Kidney capillary endothelial cell (primary cell): ENCODE data around the gene PLD5.
"Not testable (repeated sequence)": the region's sequence is repeated elsewhere in the genome, so short reads cannot be mapped to it uniquely, and the experiment has no call there.

Source experiments
- DNase-seq: peaks from one replicate; pipeline ENCODE4 v3.0.0-alpha.2; 2018; ENCODE audit warnings: low spot score

Gene PLD5

DNA sequence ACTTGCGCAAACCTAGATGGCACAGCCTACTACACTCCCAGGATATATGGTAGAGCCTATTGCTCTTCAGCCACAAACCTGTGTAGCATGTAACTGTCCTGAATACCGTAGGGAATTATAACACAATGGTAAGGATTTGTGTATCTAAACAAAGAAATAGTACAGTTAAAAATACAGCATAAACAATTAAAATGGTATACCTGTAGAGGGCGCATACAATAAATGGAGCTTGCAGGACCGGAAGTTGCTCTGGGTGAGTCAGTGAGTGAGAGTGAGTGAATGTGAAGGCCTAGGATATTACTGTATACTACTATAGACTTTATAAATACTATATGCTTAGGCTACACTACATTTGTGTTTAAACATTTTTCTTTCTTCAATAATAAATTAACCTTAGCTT, 99.3 kb downstream of the PLD5 start:
- DNase-seq: no peak

DNA sequence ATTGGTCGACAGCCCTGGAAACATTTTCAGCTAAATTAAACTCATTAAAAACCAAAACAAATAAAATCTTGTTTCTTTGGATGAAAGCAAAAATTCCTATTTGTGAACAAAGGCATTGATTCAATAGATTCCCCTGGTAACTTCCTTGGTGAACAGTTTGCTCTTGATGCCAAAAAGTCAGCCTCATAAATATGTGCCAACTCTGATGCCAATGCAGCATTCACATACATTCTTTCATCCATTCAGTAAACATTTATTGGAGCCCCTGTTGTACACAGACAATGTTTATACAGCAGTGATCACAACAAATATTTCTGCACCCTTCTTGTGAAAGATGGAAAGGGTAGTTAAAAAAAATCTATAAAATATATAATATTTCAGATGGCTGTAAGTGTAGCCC, 107.8 kb downstream of the PLD5 start:
- DNase-seq: no peak

DNA sequence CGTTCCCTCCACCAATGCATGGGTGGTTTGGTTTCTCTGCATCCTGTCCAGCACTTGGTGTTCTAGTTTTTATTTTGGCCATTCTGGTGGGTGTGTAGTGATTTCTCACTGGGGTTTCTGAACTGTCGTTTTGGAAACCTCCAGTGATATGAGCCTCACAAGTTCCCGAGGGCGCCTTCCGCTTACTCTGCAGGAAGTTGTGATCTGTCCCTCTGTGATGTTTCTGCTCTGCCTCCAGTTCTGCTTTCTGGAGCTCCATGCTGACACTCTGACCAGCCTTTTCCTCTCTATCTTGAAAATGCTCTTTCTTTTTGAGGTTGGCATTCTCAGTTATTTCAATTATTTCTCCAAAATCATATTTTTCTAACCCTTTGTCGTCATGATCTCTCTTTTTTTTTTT, 111.6 kb downstream of the PLD5 start:
- DNase-seq: no peak

DNA sequence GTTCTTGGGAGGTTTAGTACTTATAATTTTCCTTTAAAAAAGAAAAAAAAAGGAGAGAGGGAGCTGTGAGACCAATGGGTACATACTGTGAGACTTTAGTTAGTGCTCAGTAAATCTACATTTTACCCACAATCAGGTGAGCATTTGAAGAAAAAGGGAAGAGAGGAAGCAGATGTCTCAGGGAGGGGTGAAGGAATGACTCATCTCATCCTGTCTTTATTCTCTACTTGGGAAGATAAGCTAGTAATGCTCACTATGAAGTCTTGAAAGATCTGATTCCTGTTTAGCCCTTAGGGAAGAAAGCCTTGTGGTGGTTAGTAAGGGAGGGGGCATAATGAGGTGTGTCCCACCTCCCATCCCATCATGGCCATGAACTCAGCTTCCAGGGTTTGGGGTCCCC, 112.6 kb downstream of the PLD5 start:
- DNase-seq: no peak

DNA sequence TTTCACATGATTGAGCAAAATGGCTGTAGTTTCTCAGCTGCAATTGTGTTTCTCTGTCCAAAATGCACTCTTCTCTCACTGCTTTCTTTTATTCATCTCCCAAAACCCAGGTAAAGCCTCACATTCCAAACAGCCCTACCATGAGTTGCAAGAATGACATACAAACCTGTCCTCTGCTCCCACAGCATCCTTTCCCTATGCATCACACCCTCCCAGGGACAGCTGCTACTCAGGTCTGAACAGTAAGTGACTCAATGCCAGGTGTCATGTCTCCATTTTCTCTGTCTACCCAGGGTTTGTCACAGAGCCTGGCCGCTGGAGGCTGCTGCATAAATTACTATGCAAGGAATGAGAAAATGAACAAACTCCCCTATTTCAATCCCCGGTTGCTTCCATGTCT, 118.5 kb downstream of the PLD5 start:
- no peak for DNase-seq

DNA sequence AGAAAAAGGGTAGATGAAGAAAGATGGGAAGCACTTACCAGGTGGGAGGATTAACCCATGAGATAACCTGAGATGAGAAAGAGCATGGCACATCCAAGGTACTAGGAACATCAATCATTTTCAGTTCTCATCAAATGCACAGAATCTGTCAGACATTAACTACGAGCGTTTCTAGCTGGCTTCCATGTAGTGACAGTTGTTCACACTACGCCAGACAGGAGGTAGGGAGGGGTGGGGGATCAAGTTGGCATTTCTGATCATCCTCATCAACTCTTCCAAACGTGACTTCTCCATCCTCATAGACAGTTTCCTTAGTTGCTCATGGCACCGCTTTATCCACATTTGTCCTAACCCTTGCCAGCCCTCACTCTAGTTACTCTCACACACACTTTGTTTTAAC, 120.2 kb downstream of the PLD5 start:
- no peak for DNase-seq

DNA sequence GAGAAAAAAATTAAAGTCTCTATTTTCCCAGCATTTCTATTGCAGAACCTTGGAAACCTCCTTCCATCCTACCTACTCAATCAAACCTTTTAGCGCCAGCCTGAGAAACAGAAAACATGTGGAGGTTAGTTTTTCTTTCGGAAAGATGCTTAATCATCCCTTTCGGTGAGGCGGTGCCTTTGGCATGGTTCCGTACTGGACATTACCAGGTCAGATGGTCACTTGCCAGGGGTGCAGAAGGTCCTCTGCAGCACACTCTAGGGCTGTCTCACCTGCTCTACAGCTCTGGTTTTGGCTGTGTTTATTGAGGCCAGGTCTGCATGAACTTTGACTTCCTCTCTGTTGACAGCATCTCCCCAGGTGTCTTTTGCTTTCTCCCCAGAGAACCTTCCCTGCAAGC, 121.5 kb downstream of the PLD5 start:
- DNase-seq: no peak

DNA sequence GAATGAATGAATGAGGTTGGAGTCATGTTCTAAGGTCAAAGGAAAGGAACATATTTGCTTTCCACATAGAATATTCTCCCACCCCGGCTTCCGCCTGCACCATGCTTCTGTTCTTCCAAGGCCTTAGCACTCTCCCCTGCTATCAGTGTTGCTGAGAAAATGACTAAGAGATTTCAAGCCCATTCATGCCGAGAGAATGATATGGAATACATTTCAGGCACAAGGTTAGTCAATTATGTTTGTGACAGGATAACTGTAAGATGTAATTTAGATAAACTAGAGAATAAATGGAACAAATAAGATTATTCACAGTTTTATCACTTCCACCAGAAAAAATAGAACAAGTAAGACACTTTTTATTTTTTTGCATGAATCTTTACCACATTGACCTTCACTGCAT, 122.6 kb downstream of the PLD5 start:
- no peak for DNase-seq

DNA sequence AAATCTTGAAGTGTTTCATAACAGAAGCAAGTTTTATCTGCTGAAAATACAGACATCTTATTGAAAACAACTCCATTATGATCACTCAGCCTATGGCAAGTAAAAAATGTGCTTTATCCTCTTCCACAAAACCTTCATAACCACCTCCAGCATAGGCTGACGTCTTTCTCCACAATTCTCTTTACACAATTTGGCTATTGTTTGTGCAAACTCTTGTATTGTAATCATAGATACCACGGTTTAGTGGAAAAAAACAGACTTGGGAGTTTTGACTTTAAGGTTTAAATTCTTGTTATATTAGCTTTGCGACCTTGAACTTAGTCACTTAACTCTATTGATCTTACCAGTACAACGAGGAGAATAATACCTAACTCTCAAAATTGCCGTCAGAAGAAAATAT, 126.1 kb downstream of the PLD5 start:
- no peak for DNase-seq

DNA sequence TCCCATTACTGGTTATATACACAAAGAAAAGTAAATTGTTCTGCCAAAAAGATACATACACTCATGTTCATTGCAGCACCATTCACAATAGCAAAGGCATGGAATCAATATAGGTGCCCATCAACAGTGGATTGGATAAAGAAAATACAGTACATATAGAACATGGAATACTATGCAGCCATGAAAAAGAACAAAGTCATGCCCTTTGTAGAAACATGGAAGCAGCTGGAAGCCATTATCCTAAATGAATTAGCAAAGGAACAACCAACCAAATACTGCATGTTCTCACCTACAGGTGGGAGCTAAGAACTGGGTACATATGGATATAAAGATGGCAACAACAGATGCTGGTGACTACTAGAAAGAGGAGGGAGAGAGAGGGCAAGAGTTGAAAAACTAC, 132.6 kb downstream of the PLD5 start:
- DNase-seq: no peak

DNA sequence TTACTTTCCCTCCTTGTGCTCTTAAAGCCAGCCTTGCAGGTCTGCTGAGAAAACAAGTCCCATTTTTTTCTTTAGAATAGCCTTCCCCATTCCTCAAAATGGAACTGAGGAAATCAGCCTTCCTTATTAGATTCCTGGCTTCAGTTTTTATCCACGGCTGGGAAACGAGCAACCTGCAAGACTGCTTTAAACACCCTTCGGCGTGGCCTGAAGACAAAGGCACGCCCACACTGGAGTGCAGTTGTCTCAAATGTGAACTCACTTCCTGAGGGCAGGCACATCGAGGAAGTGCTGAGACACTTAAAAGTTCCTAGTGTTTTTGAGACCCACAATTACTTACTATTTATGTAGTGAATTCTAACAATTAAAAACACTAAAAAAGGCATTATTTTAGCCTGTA, 148.4 kb downstream of the PLD5 start:
- DNase-seq: not testable (repeated sequence)

DNA sequence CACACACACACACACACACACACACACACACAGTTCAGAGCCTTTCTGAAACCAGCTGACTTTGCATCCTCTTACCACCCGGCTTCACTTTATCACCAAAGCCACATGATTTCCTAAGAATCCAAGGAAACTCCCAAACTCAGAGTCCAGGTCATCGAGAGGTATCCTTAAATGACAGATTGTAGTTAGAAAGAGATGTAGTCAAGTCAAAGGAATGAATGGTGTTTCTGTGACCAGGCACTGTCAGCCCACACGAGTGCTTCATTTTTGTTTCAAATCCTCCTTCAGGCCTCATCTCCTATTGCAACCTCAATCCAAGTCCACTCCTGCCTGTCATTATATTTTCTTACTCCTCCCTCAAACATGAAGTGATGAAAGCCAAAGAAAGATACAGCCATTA, 174.1 kb downstream of the PLD5 start:
- not testable (repeated sequence) for DNase-seq

DNA sequence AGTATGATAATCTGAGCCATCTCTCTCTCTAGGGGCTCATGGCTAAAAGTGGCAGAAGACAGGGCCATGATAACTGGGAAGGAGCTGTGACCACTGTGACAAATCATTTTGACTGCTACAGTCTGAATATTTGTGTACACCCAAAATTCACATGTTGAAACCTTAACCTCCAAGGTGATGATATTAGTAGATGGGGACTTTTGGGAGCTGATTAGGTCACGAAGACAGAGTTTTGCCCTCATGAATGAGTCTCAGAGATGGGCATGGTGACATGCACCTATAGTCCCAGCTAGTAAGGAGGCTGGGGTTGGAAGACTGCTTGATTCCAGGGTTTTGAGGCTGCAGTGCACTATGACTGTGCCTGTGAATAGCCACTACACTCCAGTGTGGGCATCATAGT, 174.9 kb downstream of the PLD5 start:
- no peak for DNase-seq

DNA sequence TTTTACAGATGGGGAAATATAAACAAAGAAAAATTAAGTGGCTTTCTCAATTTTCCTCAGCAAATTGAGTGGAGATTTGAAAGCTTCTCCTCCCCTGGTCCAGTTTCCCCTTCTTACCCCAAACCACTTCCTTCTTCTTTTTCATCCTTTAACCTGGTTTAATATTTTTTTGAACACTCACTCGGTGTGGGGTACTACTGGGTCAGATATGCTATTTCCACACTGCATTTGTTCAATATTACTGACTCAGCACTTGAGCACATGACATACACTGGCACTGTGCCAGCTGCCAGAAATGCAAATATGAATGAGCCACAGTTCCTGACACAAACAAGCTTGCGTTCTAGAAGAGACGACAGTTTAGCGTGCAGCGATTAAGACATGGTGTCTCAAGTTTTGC, 193.6 kb downstream of the PLD5 start:
- not testable (repeated sequence) for DNase-seq

DNA sequence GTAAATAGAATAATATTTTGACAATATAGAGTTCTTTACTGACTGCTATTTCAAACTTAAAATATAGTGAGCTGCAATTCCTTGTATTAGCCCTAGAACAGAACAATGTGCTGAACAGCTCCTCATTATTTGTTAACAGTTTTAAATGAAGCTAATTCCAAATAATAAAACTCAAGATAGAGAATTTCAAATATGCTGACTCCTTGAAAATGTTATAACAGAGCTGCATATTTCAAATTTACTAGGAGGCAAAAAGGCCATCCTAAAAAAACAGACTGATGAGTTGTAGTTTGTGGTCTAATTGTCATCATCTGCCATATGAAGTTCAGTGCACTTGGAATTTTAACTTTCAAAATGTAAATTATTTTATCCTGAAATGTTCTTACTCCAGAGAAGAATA, 197.1 kb downstream of the PLD5 start:
- not testable (repeated sequence) for DNase-seq

DNA sequence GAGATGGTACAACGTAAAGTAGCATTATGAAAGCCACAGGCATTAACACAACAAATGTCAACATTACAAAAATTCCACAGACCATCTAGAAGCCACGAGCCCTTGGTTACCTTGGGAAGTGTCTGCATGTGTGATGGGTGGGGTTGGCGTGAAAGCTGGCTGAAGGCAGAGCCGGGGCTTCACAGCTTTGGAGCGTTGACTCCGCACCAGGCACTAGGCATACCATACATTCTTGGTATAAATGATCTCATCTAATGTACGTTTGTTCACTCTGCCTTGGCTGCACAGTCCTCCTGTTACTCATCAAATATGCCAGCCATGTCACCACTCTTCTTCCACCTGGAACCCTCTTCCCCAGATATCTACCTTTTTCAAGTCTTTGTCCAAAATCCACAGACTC, 202.5 kb downstream of the PLD5 start:
- DNase-seq: not testable (repeated sequence)

DNA sequence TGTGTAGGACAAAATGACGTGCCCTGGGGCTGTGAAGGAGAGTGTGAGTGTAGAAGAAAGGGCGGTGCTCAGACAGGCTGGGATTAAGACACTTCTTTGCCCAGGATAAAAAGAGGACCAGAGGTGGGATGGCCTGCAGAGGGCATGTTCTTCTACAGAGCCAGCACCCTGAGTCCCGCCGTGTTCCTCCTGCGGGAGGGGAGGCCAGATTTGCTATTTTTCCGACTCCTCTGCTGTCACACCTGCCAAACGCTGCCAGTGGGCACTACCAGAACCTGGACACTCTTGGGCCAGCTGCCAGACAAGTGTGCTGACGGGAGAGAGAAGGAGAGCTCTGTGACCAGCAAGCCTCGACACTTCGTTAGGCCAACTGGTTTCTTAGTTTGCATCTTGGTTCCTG, 206.4 kb downstream of the PLD5 start:
- no peak for DNase-seq

DNA sequence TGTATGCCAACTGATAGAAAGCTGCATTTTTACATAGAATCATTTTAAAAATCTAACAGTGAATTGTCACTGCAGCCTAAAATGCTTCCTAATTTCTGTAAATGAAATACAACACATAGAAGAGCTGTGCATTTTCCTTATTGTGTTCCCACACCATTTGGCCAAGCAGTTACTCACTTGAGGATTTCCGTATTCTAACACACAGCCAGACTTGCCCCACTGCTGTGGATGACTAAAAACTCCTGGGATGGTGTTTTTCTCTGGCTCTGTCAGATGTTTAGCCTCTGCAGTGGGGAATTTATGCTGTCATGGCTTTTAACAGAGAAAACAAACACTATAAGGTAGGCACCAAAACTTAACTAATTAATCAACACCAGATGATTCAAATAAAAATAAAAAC, 209.6 kb downstream of the PLD5 start:
- not testable (repeated sequence) for DNase-seq

DNA sequence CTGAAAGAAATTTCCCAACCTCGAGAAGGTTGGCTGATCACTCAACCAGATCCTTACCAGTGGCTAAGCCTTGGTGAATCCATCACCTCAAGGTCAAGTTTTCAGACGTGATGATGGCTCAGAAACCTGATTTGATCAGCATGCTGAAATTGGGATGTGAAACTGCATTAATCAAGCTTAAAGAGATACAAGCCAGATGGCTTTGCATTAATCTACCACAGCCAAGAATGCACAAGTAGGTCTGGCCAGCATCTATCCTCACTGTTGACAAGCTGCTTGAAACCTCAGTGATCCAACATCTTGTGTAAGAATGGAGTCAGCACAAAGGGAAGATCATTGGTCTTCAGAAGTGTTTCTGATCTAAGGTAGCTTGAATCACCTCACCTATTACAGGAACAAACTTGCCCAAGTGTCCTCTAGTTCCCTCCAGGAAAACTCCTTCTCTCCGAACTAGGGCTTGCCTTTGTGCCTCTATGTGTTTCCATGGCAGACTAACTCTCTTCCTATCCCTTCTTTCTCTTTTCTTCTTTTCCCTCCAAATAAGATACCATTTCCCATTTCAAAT, 210.3 kb downstream of the PLD5 start:
- DNase-seq: not testable (repeated sequence)

DNA sequence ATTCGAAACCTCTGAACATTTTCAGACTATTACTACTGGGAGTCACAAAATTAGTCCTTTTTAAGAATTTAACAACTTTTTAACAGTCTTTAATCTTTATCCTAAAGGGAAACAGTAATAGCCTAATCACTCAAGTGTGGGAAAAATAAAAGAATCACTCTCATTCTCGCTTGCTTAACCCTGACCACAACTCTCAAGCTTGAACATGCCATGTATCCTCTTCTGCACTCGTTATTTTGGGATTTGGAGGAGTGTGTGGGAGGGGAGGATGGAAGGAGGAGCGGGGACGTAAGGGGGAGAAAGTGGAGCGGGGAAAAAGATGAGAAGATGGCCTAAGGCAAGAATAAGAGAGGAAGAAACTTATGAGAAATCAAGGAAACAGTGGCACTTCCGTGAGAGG, 215.8 kb downstream of the PLD5 start:
- DNase-seq: not testable (repeated sequence)

DNA sequence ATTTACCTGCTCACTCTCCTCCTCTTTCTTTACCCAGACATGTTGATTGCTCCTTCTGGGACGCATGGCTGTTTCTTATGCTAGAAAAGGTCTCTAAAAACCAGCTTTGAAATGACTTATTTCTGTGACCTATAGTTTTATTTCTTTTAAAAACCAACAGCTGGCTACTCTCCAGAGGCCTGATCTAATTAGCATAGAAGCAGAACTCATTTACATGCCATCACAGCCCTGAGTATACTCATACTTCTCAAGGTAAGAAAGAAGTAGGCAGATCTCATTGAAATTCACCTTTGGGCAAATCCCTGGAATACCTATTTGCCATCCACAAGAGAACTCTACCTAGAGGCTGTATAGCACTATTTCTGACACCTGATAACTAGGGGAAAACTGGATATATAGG, 230.7 kb downstream of the PLD5 start:
- DNase-seq: not testable (repeated sequence)

DNA sequence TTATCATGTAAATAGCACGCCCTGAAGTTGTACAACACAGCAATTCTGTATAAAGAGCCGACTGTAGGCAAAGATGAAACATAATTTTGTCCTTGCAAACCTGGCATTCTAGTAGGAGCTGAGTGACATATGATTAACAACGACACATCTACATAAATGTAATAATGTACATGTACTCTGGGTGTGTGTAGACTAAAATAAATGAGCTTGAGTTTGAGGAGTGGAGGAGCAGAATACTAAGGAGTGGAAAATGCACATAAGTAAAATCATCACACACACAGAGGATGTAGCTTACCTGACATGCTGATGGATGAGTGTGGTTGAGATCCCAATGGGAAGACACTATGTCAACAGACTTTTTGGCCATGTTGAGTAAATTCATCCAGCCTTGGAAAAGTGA, 236.4 kb downstream of the PLD5 start:
- not testable (repeated sequence) for DNase-seq

DNA sequence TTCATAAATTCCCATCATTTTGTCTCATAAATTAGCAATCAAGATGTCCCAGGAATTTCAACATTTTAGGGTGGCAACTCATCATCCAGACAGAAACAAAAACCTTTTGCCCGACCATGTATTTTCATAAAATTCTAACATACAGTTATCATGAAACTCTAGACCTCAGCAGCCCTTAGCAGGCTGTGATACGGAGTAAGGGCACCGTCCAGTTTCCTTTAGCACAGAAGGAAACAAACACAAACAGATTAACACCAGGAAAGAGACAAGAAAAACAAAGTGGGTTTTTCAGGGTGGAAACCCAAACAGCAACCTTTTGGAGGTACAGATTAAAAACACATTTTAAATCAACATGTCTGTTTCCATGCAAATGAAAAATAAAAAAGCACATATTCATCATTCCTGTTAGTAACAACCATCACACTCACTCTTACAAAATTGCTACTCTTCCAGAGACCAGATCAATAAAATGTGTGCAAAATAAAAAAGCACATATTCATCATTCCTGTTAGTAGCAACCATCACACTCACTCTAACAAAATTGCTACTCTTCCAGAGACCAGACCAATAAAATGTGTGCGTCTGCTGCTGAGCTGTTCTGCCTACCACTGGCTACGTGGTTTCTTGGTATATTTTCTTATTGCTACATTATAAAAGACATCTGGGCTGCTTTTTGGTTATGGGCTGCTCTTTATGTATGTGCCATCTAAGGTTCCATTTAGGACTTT, 241.6 kb downstream of the PLD5 start:
- not testable (repeated sequence) for DNase-seq

DNA sequence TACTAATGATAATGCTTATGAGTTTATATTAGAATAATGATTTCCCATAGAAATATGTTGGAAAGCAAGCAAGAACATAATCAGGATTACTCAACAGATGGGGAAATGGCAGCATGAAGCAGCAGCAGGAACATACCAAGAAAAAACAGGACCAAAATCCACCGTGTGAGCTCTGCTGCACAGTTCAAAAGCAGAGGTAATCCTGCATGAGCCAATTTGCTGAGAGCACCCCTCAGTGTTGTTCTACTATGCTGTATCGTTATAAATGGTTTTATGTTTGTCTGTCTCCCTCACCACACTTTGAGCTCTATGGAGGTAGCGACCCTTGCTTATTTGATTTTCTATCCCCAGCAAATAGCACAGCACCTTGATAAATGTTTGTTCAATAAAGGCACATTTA, 246.1 kb downstream of the PLD5 start:
- not testable (repeated sequence) for DNase-seq
